Hematopoietic multipotent progenitor cell treated with erythropoietin and hydrocortisone succinate and interleukin-3 and kit ligand, for 8 days (in vitro differentiated cells): Measurements from ENCODE around the gene GPR137.

Experiments used
- DNase-seq: peaks from one replicate; pipeline ENCODE4 v3.0.0-alpha.2; 2015

GPR137 gene

GRCh38 chr11:64249563-64250414, 35.9 kb upstream of the GPR137 start:
- DNase-seq, result no peak

GRCh38 chr11:64250415-64251015, 35.1 kb upstream of the GPR137 start:
- DNase-seq, result no peak

DNA sequence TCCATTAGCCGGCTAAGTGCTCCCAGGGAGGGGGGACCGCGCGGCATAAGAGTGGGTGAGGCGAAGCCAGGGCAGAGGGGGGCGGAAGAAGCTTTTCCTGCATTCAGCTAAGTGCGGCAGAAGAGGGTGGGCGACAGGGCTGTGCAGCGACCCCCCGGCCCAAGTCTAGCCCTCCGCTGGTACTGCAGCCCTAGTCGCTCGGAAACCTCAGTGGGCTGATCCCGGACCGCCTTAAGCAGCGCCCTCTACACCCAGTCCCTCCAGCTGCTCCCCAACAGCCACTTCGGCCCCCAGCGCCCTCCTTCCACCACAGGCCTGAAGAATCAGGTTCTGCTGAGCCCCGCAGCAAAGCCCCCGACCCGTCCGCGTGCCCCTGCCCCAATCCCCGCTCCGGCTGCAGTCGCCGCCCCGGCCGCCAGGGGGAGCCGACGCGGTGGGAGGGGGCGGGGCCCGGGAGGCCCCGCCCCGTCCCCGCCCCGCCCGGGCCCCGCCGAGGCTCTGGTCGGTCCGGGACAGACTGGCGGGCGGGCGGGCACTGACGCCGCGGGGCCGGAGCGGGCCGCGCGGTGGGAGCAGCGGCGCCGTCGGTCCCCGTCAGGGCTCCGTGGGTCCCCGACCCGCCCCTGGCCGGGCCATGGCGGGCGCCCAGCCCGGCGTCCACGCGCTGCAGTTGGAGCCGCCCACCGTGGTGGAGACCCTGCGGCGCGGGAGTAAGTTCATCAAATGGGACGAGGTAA, 34.5 kb upstream of the GPR137 start, which contains the start of gene PLCB3:
TSS of gene PLCB3 (plus strand) at position 515 of the 737 bp plus-strand sequence. CDS start at position 635, 120 bp downstream.
- peak; percentile 48 for DNase-seq

DNA sequence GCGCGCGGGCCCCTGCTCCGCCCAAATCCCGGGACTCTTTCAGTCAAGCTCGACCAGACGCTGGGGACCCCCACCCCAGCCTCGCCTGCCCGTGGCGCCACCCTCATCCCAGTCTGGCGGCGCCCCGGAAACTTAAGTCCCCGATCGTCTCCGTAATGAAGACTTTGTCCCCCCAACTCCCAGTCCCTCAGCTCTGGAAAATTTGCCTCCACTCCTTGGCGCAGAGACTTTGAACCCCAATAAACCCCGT, 34.0 kb upstream of the GPR137 start:
- no peak for DNase-seq

DNA sequence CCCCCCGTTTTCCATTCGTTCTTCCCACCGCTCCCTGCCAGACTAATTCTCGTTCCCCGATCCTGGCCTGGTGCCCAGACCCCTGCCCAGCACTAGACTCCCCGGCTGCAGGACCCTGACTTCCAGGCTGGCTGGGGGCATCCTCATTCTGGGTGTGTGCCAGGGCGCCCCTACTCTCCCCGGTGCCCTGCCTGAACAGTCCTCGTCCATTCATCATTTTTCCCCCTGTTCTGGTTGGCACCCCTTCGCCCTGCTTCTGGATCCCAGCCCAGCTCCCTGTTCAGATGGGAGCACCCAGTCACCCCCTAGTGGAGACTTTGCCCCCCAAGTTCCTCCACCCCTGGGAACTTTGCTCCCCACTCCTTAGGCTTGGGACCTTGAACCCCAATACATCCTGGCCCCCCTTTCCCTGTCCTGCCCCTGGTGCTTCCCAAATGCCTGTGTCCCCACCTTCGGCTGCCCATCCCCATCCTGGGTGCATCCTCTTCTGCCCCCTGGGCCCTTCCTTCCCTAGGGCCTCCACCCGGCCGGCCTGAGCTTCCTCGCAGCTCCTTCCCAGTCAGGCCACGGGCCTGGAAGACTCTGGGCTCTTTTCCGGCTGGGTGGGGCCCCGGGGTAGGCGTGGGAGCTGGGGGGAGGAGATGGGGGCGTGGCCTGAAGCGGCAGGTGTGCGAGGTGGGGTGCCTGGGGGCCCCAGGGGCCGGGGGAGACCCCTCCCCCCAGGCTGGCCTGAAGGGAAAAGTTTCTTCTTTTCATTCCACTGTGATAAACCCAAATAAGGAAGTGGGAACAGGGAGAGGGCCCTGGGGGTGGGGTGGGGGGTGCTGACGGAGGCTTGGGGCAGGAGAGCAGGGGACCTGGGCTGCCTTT, 33.4 kb upstream of the GPR137 start:
- DNase-seq, result peak; percentile 55

- DNase-seq, result no peak
Observed at GRCh38 chr11:64253043-64253442, 32.6 kb upstream of the GPR137 start.

GRCh38 chr11:64253481-64253880, 32.2 kb upstream of the GPR137 start:
- peak; percentile 67 for DNase-seq

DNA sequence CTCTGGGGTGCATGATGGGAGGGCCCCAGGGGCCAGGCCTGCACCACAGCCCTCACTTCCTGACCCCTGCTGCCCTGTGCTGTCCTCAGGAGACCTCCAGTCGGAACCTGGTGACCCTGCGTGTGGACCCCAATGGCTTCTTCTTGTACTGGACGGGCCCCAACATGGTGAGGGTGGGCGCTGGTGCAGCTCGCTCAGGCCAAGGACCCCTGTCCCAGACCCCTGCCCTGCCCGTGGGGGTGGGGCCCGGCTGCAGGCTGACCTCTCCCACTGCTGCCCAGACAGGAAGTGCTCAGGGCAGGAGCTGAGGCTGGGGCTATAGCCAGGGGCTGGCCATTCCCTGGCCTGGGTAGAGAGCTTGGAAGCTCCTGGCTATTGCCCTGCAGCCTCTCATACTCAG, 31.3 kb upstream of the GPR137 start:
- DNase-seq, result no peak

- DNase-seq, result no peak
Observed at GRCh38 chr11:64255135-64256128, 30.2 kb upstream of the GPR137 start.

DNA sequence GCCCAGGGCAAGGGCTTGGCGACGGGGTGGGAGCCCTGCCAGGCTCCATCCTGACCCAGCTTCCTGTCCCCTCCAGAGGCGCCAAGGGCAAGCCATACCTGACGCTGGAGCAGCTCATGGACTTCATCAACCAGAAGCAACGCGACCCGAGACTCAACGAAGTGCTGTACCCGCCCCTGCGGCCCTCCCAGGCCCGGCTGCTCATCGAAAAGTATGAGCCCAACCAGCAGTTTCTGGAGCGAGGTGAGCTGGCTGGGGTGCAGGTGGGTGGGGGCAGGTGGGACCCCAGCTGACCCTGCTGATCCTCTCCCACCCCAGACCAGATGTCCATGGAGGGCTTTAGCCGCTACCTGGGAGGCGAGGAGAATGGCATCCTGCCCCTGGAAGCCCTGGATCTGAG, 29.3 kb upstream of the GPR137 start:
- DNase-seq, result no peak

DNA sequence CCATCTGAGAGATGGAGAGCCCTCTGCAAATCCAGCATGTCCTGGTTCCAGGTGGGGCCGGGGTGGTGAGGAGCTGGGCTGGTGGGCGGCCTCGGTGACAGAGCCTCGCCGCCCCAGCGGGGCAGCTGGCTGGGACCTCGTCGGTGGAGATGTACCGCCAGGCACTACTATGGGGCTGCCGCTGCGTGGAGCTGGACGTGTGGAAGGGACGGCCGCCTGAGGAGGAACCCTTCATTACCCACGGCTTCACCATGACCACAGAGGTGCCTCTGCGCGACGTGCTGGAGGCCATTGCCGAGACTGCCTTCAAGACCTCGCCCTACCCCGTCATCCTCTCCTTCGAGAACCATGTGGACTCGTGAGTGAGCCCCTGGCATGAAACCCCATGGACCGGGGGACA, 27.3 kb upstream of the GPR137 start:
- DNase-seq, result no peak

GRCh38 chr11:64258946-64259532, 26.6 kb upstream of the GPR137 start:
- no peak for DNase-seq

GRCh38 chr11:64259533-64260067, 26.0 kb upstream of the GPR137 start:
- DNase-seq, result no peak

GRCh38 chr11:64260147-64260708, 25.4 kb upstream of the GPR137 start:
- DNase-seq, result no peak

GRCh38 chr11:64261556-64262080, 24.0 kb upstream of the GPR137 start:
- no peak for DNase-seq

DNA sequence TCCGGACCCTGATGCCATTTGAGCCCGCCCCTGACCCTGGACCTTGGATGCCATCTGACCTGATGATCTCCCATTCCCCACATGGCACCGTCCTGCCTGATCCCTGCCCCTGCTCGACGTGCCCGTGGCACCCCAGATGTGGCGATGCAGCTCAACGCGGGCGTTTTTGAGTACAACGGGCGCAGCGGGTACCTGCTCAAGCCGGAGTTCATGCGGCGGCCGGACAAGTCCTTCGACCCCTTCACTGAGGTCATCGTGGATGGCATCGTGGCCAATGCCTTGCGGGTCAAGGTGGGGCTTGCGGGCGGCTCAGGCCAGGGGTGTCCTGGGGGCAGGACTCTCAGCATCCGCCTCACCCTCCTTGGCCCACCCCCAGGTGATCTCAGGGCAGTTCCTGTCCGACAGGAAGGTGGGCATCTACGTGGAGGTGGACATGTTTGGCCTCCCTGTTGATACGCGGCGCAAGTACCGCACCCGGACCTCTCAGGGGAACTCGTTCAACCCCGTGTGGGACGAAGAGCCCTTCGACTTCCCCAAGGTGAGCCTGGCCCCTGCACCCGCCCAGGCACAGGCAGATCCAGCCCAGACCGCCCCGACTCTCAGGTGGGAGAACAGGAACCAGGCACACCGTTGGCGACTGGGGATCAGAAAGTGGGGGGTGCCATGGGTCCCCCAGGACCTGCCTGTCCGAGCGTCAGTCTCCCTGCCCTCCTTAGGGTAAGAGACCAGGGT, 23.2 kb upstream of the GPR137 start:
- DNase-seq, result no peak

DNA sequence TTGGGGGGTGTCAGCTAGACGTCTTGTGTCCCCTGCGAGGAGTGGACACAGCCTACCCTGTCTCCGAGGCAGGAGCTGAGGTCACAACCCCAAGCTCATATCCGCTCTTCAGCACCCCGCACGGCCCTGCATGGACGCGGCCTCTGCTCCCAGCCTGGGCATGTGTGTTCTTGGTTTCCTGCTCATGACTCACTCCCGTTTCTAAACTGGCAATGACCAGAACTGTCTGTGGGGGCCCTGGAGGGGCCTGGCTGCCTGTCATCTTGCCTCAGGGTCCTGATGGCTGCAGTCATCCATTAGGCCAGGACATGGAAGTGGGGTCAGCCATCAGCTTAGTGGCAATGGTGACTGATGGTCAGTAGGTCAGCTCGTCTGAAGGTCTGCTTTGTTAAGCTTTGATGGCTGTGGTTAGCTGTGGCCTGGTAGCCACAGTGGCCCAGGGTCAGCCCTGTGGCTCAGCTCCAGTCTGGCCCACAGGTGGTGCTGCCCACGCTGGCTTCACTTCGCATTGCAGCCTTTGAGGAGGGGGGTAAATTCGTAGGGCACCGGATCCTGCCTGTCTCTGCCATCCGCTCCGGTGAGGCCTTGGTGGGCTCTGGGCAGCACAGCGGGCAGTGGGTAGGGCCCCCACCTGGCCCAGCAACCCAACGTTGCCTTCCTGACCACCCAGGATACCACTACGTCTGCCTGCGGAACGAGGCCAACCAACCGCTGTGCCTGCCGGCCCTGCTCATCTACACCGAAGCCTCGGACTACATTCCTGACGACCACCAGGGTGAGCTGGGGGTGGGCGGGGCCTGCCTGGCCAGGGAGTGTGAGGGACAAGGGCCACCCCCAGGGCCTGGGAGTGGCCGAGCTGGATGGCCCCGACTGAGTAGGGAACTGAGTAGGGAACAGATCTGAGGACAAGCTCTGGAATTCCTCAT, 22.4 kb upstream of the GPR137 start:
- no peak for DNase-seq

DNA sequence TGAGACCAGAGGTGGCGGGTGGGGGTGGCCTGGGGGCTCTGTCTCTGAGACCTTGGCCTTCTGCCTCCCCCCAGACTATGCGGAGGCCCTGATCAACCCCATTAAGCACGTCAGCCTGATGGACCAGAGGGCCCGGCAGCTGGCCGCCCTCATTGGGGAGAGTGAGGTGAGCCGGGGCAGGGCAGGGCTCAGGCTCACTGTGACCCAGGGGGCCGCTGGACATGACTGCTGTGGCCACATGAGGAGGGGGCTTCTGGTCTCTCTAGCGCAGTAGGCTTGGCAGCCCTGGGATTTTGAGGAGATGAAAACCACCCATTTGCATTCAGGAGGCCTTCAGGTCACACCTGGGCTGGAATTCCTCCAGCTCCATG, 21.7 kb upstream of the GPR137 start:
- DNase-seq, result no peak
